ENCODE results near the gene CALB2. TPM values are rescaled to one million over a fixed set of nuclear protein-coding genes. Genes with fewer than 3 reads are reported as not detected.

The CALB2 gene
- total and polyA plus RNA-seq, 2 of the 8 experiments (the other 6 are each of a cell fraction or from before 2014, with no cell fraction given): 1.9 to 2.6 TPM

DNA sequence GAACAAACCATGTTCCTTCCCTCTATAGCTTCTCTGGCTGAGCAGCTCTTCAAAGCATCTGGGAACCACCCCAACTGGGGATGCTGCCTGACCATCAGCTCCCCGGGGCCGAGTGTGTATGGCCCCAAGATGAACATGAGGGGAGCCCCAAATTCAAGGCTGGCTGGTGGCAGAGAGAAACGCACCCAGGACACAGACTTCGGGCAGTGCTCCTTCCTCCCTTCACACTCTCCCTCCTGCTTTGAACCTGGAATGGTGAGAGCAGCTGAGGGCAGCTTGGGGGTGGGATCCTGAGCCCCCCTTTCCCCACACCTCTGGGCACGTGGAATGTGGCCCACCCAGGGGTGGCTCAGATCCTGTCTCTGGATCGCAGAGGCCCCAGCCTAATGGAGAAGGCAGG lies 66.1 kb downstream of the CALB2 start (continued):
- no peak for TF ChIP-seq RFX5 (IDR thresholded peaks at IDR 0.05; ENCODE audit: borderline replicate concordance, low read depth, low read length)

Data from H1 (cell line).